HG03159 (cell line): ENCODE results near the gene NUB1.

Experiments
- ATAC-seq: cut with Tn5 transposase; IDR thresholded peaks from one replicate; pipeline ENCODE4 v1.9.1; 2021; ENCODE audit warnings: mild to moderate bottlenecking, moderate library complexity; ENCODE audit not compliant: unreplicated experiment

The NUB1 gene

DNA sequence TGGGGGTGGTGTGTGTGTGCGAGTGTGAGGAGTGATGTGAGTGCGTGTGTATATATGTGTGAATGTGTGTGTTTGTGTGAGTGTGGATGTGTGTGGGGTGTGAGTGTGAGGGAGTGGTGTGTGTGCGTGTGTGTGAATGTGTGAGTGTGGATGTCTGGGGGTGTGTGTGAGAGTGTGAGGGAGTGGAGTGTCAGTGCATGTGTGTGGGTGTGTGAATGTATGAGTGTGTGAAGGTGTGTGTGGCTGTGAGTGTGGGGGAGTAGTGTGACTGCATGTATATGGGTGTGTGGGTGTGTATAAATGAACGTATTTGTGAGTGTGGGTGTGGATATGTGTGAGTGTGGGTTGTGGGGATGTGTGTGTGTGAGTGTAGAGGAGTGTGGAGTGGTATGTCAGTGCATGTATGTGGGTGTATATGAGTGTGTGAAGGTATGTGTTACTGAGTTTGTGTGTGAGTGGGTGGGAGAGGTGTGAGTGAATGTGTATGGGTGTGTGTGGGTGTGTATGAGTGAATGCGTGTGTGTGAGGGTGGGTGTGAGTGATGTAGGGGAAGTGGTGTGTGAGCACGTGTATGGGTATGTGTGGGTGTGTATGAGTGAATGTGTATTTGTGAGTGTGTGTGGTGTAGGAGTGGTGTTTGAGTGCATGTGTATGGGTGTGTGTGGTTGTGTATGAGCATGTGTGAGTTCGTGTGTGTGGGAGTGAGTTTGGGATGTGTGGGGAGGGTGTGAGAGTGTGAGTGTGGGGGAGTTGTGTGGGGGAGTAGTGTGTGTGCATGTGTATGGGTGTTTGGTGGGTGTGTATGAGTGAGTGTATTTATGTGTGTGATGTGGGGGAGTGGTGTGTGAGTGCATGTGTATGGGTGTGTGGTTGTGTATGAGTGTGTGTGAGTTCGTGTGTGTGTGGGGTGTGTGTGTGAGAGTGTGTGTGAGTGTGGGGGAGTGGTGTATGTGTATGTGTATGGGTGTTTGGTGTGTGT lies 28.5 kb upstream of the NUB1 start:
- no peak for ATAC-seq

DNA sequence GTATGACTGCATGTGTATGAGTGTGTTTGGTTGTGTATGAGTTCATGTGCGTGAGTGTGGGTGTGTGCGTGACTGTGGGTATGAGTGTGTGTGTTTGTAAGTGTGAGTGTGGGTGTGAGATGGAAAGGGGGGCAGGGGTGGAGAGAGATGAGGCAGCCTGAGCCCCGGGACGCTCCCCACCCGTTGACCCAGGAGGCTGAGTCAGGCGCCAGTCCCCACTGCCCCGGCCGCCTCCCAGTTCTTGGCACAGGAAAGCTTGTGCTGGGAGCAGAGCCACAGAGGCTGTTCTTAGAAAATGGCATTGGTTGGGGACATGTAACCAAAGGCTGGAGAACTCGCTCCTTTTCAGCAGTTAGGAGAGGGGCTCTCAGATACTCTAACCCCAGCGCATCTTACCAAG lies 27.8 kb upstream of the NUB1 start:
- ATAC-seq = no peak

GRCh38 chr7:151314401-151314800 lies 27.2 kb upstream of the NUB1 start:
- no peak for ATAC-seq

DNA sequence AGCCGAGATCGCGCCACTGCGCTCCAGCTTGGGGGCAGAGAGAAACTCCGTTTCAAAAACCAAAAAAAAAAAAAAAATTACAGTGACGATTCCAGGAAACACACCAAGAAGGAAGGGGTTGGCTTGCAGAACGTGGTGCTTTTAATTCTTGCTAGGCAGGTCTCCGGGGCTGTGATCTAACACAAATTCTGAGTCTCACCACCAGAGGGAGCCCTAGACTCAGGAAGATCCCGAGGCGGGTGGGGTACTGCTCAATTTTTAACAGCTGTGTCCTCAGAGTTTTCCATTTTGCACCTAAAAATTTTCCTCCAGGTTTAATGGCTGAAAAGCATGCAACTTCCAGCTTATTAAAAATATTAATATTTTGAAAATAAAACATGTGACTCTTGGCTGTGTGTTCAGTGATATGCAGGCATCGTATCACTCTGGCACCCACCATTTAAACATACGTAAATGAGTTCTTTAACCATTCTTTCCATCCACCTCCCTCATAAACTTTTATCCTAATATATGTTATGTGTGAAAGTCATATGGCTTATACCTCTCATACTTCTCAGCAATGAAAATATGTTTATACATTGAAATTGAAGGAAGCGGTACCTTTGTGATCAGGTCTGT lies 26.5 kb upstream of the NUB1 start:
- peak; percentile 50 for ATAC-seq

DNA sequence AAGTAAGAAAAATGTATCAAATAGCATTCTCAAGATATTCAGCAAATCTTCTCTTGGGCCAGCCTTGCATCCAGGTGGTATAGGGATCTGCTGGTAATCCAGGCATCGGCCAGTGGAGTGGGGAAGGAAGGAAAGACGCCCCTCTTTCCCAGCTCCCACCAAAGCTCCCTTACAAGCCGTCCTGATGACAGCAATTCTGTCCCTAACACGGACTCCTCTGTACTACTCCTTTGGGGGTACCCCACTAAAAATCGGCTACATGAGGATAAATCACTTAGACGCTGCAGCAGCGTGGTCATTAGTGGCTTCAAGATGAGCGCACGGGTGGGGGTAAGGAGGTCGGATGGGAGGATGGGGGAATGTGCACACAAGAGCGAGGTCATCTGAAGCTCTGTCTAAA lies 24.7 kb upstream of the NUB1 start:
- ATAC-seq = no peak

DNA sequence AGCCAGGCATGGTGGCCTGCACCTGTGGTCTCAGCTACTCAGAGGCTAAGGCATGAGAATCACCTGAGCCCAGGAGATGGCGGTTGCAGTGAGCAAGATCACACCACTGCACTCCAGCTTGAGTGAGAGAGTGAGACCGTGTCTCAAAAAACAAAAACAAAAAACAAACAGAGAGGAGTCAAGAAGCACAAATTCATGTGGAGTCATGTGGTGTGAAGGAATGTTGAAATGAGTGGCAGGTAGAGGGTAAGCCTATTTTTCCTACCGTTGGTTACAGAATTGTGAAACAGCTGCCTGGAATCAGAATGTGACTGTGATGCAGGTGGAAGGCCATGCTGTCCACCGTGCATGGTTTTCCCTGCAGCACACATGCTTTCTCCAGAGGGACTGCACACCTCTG lies 23.7 kb upstream of the NUB1 start:
- ATAC-seq = no peak

DNA sequence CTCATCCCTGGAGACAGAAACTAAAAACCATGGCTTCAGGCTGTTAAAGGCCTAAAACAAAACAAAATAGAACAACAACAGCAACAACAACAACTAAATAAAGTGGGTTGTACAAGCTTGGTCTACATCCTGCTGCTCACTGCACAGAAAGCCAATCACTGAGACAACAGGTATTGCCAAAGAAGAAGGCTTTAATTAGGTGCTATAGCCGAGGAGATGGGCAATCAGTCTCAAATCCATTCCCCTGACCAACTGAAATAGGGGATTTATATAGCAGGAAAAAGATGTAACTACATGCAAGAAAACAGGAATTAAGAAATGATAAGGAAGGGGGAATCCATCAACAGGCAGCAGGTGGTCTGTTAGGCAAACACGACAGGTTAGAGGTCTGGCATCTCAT lies 22.4 kb upstream of the NUB1 start:
- no peak for ATAC-seq

GRCh38 chr7:151320263-151320845 lies 21.3 kb upstream of the NUB1 start:
- ATAC-seq = no peak

GRCh38 chr7:151321341-151321740 lies 20.3 kb upstream of the NUB1 start:
- no peak for ATAC-seq

GRCh38 chr7:151322906-151323305 lies 18.7 kb upstream of the NUB1 start:
- no peak for ATAC-seq

DNA sequence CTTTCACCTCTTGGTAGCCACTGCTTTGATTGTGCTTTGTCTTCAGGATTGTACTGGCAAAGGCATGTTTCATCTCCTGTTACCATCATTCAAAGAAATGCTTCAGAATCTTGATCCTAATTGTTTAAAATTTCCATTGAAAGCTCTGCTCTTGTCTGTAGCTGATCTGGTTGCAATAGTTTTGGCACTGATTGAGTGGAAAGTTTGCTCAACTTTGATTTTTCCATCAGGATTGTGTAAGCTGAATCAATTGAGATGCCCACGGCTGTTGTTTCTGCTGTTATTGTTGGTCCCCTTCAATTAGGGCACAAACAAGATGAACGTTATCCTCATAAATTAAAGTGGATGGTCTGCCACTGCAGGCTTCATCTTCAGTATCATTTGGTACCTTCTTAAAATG lies 14.6 kb upstream of the NUB1 start:
- ATAC-seq = no peak

DNA sequence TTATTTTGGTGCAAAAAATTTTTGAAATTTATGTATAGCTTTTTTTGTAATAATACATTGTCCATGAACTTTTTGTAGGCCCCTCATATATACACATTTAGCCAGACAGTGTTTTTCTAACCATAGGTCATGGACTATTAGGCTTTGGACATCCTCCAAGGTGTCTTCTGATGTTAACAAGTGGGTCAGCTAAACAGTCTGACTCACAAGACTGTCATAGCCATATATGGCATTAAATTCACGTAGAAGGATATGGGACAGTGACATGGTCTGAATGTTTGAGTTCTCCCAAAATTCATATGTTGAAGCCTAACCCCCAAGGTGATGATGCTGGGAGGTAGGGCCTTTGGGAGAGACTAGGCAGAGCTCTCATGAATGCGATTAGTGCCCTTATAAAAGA lies 14.0 kb upstream of the NUB1 start:
- ATAC-seq = no peak

DNA sequence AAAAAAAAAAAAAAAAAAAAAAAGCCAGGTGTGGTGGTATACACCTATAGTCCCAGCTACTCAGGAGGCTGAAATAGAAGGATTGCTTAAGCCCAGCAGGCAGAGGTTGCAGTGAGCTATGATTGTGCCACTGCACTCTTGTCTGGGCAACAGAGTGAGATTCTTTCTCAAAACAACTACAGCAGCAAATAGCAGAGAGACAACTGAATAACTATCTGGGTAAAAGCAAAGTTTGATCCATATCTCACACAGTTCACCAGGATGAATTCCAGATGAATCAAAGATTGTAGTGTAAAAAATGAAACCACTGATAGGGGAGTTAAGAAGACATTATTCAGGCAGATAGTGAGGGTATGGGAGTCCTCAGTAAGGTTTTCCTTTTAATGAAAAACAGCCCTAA lies 11.4 kb upstream of the NUB1 start:
- ATAC-seq = no peak

DNA sequence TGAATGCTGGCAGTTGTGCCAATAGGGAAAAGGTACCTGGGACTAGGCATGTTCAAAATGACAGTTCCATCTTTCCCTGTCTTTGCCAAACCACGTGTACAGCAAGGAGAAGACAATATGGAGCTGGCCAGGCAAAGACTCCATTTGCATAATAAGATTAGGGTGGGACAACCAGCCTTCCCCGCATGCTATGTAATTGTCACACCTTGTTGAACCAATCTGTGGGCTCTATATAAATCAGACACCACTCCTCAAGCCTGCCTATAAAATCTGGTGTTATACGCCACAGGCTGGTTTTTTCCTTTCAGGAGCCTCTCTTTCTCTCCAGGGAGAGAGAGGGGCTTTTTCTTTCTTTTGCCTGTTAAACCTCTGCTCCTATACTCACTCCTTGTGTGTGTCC lies 11.0 kb upstream of the NUB1 start:
- no peak for ATAC-seq

GRCh38 chr7:151334628-151335027 lies 7.0 kb upstream of the NUB1 start:
- no peak for ATAC-seq

DNA sequence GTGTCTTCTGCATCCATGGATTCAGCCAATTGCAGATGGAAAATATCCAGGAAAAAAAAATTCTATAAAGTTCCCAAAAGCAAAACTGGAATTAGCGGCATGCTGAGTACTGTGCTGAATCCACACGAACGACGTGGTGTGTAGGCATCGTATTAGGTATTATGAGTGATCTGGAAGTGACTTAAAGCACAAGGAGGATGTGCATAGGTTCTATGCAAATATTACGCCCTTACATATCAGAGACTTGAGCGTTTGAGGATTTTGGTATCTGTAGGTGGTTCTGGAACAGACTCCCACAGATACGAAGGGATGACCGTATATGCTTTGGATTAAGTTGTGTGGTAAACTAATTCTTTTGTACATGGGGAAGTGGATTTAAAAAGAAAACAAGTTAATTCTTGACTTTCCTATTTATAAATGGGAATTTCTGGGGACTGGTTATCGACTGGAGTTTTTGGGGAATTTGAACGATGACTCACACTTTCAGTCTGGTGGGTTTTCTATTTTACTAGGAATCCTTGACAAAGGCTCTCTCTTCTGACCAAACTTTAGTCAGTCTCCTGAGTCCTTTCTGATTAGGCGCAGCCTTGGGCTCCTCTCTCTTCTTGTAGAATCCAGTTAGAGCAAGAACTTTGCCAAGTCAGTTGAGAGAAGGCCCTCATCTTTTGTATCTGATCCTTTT lies 5.4 kb upstream of the NUB1 start:
- no peak for ATAC-seq

- ATAC-seq = no peak
Measured at GRCh38 chr7:151337346-151337745, 4.3 kb upstream of the NUB1 start.

DNA sequence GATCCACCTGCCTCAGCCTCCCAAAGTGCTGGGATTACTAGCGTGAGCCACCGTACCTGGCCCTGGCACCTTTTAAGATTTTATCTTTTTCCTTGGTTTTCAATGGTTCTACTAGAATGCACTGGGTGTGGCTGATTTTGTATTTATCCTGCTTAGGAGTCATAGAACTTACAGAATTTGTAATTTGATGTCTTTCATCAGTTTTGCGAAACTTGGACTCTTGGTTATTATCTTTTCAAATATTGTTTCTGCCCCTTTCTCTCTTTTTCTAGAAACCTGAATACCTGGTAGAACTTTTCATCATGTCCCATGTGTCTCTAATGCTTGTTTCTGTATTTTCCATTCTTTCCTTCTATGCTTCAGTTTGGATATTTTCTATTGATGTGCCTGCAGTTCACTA lies 2.8 kb upstream of the NUB1 start:
- ATAC-seq = no peak

DNA sequence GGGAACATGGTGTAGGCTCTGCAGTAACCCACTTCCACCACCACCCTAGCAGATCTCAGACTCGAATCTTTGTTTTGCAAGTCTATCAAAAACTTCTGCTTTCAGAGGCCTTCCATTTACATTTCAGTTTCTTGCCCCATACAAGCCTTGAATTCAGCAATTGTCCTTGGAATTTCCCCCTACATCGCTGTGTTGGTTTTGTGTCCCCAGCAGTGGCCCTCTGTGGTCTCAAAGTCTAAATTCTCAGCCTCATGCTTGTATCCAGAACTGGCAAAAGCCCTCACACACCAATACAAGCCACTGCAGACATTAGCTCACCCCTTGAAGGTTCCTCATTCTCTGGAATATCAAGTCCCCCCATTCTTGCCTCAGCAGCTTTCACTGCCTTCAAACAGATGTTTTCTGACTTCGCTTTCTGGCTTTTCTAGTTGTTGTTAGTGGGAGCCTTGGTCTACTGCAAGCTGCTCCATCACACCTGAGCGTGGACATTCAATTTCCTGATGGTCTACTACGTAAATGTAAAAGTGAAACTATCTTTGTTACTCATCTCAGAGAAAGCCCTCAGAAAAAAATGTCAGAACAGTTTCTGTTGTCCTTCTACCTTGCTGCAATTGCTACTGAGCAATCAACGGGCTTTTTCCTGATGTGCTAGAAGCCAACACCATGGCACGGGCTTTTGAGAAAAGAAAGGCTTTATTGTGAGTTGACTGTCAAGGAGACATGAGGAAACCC lies 1.8 kb upstream of the NUB1 start:
- ATAC-seq = peak; percentile 42

GRCh38 chr7:151340794-151341356 lies 737 bp upstream of the NUB1 start:
- no peak for ATAC-seq
